ENCODE measurements around the gene IDI1.
A peak's percentile ranks its signal among the peaks of the same experiment; 100 is the strongest.

IDI1 gene

GRCh38 chr10:1064964-1065247 lies 16.0 kb upstream of the IDI1 start:
- Histone ChIP-seq H3K27ac (ENCODE audit: poor library complexity, severe bottlenecking) (no peak overlapping the region), H3K9me3 (ENCODE audit: severe bottlenecking) (no peaks in the 10 kb centered on the region), H3K4me3 (ENCODE audit: severe bottlenecking) (no peak overlapping the region), H3K36me3 (ENCODE audit: low read depth) (peaks cover 6% of the 10 kb centered on the region), H3K4me1 (ENCODE audit: insufficient read depth, poor library complexity, severe bottlenecking) (peaks cover 24% of the 10 kb centered on the region), H3K27me3 (ENCODE audit: insufficient read depth, poor library complexity, severe bottlenecking) (no peaks in the 10 kb centered on the region)
- TF ChIP-seq CTCF (IDR thresholded peaks at IDR 0.05; ENCODE audit: poor library complexity, severe bottlenecking), result no peak
- no peak for ATAC-seq (ENCODE audit: low read depth)
- DNase-seq (ENCODE audit: low spot score), result no peak

- no peak for ATAC-seq (ENCODE audit: low read depth)
- H3K36me3 ChIP-seq (ENCODE audit: low read depth), result peaks cover 18% of the 10 kb centered on the region
- no peak overlapping the region for H3K27ac ChIP-seq (ENCODE audit: poor library complexity, severe bottlenecking)
- TF ChIP-seq CTCF (IDR thresholded peaks at IDR 0.05; ENCODE audit: poor library complexity, severe bottlenecking), result no peak
- H3K4me3 ChIP-seq (ENCODE audit: severe bottlenecking), result no peak overlapping the region
- H3K4me1 ChIP-seq (ENCODE audit: insufficient read depth, poor library complexity, severe bottlenecking), result peaks cover 40% of the 10 kb centered on the region
- H3K27me3 ChIP-seq (ENCODE audit: insufficient read depth, poor library complexity, severe bottlenecking), result no peaks in the 10 kb centered on the region
- no peak for DNase-seq (ENCODE audit: low spot score)
- H3K9me3 ChIP-seq (ENCODE audit: severe bottlenecking), result no peaks in the 10 kb centered on the region
Measured at GRCh38 chr10:1063232-1063865, 14.4 kb upstream of the IDI1 start.

GRCh38 chr10:1061930-1062774 lies 13.2 kb upstream of the IDI1 start:
- TF ChIP-seq CTCF (IDR thresholded peaks at IDR 0.05; ENCODE audit: poor library complexity, severe bottlenecking), result no peak
- Histone ChIP-seq H3K36me3 (ENCODE audit: low read depth) (peaks cover 20% of the 10 kb centered on the region), H3K4me3 (ENCODE audit: severe bottlenecking) (no peak overlapping the region), H3K27ac (ENCODE audit: poor library complexity, severe bottlenecking) (peak overlapping the region; percentile 89), H3K9me3 (ENCODE audit: severe bottlenecking) (no peaks in the 10 kb centered on the region), H3K4me1 (ENCODE audit: insufficient read depth, poor library complexity, severe bottlenecking) (peaks cover 43% of the 10 kb centered on the region), H3K27me3 (ENCODE audit: insufficient read depth, poor library complexity, severe bottlenecking) (no peaks in the 10 kb centered on the region)
- DNase-seq (ENCODE audit: low spot score), result no peak
- peak; percentile 31; the same call in 1 of the 3 replicates for ATAC-seq (ENCODE audit: low read depth)

- H3K27me3 ChIP-seq (ENCODE audit: insufficient read depth, poor library complexity, severe bottlenecking), result no peaks in the 10 kb centered on the region
Measured at GRCh38 chr10:1059902-1060301, 11.0 kb upstream of the IDI1 start.

More at GRCh38 chr10:1059902-1060301, 11.0 kb upstream of the IDI1 start:
- no peaks in the 10 kb centered on the region for H3K9me3 ChIP-seq (ENCODE audit: severe bottlenecking)
- no peak for TF ChIP-seq CTCF (IDR thresholded peaks at IDR 0.05; ENCODE audit: poor library complexity, severe bottlenecking)
- DNase-seq (ENCODE audit: low spot score), result no peak
- ATAC-seq (ENCODE audit: low read depth), result peak; percentile 43
- no peak overlapping the region for H3K4me3 ChIP-seq (ENCODE audit: severe bottlenecking)
- H3K36me3 ChIP-seq (ENCODE audit: low read depth), result peaks cover 20% of the 10 kb centered on the region
- peaks cover 45% of the 10 kb centered on the region for H3K4me1 ChIP-seq (ENCODE audit: insufficient read depth, poor library complexity, severe bottlenecking)
- peak overlapping the region; percentile 89 for H3K27ac ChIP-seq (ENCODE audit: poor library complexity, severe bottlenecking)

Data from RWPE2 (cell line).